Upper lobe of left lung (tissue), 6 donors: ENCODE results near the gene REPS1. TPM values are rescaled to one million over a fixed set of nuclear protein-coding genes. Genes with fewer than 3 reads are reported as not detected.
A peak's percentile ranks its signal among the peaks of the same experiment; 100 is the strongest.

Experiments used
- ATAC-seq, 2 donors: fragments of 200-7000 bp; cut with Tn5 transposase; one replicate each; pipeline ENCODE4 v1.9.1; 2022; ENCODE audit warnings: mild to moderate bottlenecking in 2 of 2, moderate library complexity in 2 of 2; ENCODE audit not compliant: low FRiP score in 2 of 2
- DNase-seq, 2 donors: peaks; one replicate each; pipeline ENCODE4 v3.0.0-alpha.2; 2019 to 2020
- H3K27ac ChIP-seq, 4 donors: fragments of 200-600 bp; sonication (generic); one replicate each; pipeline ENCODE4 v1.5.1; 2016 to 2019
- H3K27me3 ChIP-seq, 4 donors: fragments of 200-600 bp; sonication (generic); one replicate each; pipeline ENCODE4 v1.5.1; 2017 to 2019
- H3K36me3 ChIP-seq, 4 donors: fragments of 200-600 bp; sonication (generic); one replicate each; pipeline ENCODE4 v1.5.1; 2016 to 2019
- H3K4me1 ChIP-seq, 4 donors: fragments of 200-600 bp; sonication (generic); one replicate each; pipeline ENCODE4 v1.5.1; 2018 to 2019
- H3K4me3 ChIP-seq, 4 donors: fragments of 200-600 bp; sonication (generic); one replicate each; pipeline ENCODE4 v1.5.1; 2017 to 2019; ENCODE audit warnings: mild to moderate bottlenecking in 2 of 4, moderate library complexity in 1 of 4
- H3K9me3 ChIP-seq, 4 donors: fragments of 200-600 bp; sonication (generic); one replicate each; pipeline ENCODE4 v1.5.1; 2018 to 2019
- CTCF ChIP-seq, 6 experiments: fragments of 450-650 bp in 4 of 6; fragments of 200-600 bp in 2 of 6; sonication (generic) in 2 of 6; IDR thresholded peaks; one replicate each; pipeline ENCODE4 v1.5.1; 2016 to 2019; ENCODE audit warnings: antibody characterized with exemption in 6 of 6
- EP300 ChIP-seq, 4 donors: sonication (generic); formaldehyde crosslinking; IDR thresholded peaks; one replicate each; pipeline ENCODE4 v1.5.1; 2017; ENCODE audit warnings: antibody characterized with exemption in 4 of 4, control low read depth in 2 of 4
- POLR2A ChIP-seq, 4 donors: fragments of 450-650 bp; IDR thresholded peaks; one replicate each; pipeline ENCODE4 v1.5.1; 2016 to 2017; ENCODE audit warnings: antibody characterized with exemption in 4 of 4, mild to moderate bottlenecking in 2 of 4
- POLR2AphosphoS5 ChIP-seq, 2 donors: sonication (generic); formaldehyde crosslinking; IDR thresholded peaks; one replicate each; pipeline ENCODE4 v1.5.1; 2017; ENCODE audit warnings: antibody characterized with exemption in 2 of 2
- WGBS, 2 donors: methylation state at CpG; one replicate each; pipeline ENCODE4 v1.1.5; 2017 to 2018; 5-methylcytosine and 5-hydroxymethylcytosine counted together
- total RNA-seq, 6 donors: library from RNA; depleted of rRNA in 4 of 6; stranded (reverse); fragments of >200 nt in 4 of 6; gene quantifications; one replicate each; pipeline versions ENCODE4 v1.1.0 to v1.2.1, GENCODE V29; 2016 to 2021
- donor health status: DM: no; HTN: no; CAD: no; lungs with moderate emphysema.
- donor health status: DM: no; HTN: yes; CAD: no; lungs with severe emphysema.

REPS1 gene
- total RNA-seq, 6 donors from 2014 or later, result 30.8 to 90.1 (median 38.6) TPM

GRCh38 chr6:138957903-138958302 lies 30.1 kb downstream of the REPS1 start:
- H3K27me3 ChIP-seq, result no peaks in the 10 kb centered on the region
- no peaks in the 10 kb centered on the region for H3K9me3 ChIP-seq
- no peaks in the 10 kb centered on the region for H3K36me3 ChIP-seq
- DNase-seq, result no peak
- no peak for TF ChIP-seq EP300 (IDR thresholded peaks at IDR 0.05)
- no peak for TF ChIP-seq CTCF (IDR thresholded peaks at IDR 0.05)
- TF ChIP-seq POLR2A (IDR thresholded peaks at IDR 0.05), result no peak
- TF ChIP-seq POLR2AphosphoS5 (IDR thresholded peaks at IDR 0.05), result no peak
- peaks cover 6 to 24% (median 17%) of the 10 kb centered on the region in 4 donors for H3K4me1 ChIP-seq
- 25 to 35% methylated on average over 2 of the region's 2 CpGs for WGBS, 2 donors
- H3K27ac ChIP-seq, result no peak overlapping the region
- no peak for ATAC-seq
- H3K4me3 ChIP-seq, result no peak overlapping the region

GRCh38 chr6:138957484-138957883 lies 30.6 kb downstream of the REPS1 start:
- no peak overlapping the region for H3K27ac ChIP-seq
- no peaks in the 10 kb centered on the region for H3K27me3 ChIP-seq
- no peaks in the 10 kb centered on the region for H3K9me3 ChIP-seq
- peaks cover 6 to 24% (median 17%) of the 10 kb centered on the region in 4 donors for H3K4me1 ChIP-seq
- WGBS, 2 donors, result 6 to 10% methylated on average over 2 of the region's 2 CpGs
- peak in 1 of 2 donors; percentile 72 for ATAC-seq
- no peak overlapping the region for H3K4me3 ChIP-seq
- TF ChIP-seq POLR2A (IDR thresholded peaks at IDR 0.05) (no peak), CTCF (IDR thresholded peaks at IDR 0.05) (no peak), POLR2AphosphoS5 (IDR thresholded peaks at IDR 0.05) (no peak), EP300 (IDR thresholded peaks at IDR 0.05) (no peak)
- no peaks in the 10 kb centered on the region for H3K36me3 ChIP-seq
- no peak for DNase-seq

DNA sequence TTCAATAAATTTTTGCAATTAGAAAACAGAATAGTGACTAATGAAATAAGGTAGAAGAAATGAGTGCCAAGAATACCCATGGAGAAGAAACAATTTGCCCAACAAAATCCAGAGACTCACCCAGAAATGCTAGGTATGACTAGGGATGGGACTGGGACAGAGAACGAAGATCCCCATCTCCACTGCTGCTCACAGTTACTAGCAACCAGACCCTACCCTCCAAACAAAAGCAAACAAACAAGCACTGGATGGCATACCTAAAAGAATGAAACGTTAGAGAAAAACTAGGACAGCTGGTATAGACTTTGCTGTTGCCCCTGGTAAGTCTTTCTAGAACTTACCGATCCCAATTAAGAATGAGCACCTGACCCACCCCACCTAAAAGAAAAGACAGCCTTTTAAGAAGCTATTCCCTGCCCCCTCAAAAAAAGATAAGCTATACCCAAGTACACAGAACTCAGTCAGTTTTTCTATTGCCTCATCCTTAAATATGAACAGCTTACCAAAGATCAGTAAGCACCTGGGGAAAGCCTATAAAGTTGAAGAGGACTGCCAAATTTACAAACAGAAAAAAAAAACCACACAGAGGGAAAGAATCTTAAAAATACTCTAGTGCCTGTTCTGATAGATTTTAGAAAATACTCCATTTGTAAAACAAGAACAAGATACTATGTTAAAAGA lies 31.7 kb downstream of the REPS1 start:
- WGBS, 2 donors, result 77 to 86% methylated on average over 3 of the region's 3 CpGs
- TF ChIP-seq EP300 (IDR thresholded peaks at IDR 0.05) (no peak), POLR2AphosphoS5 (IDR thresholded peaks at IDR 0.05) (no peak), POLR2A (IDR thresholded peaks at IDR 0.05) (no peak), CTCF (IDR thresholded peaks at IDR 0.05) (no peak)
- DNase-seq (no peak), ATAC-seq (no peak)
- Histone ChIP-seq H3K27ac (no peak overlapping the region), H3K4me1 (peaks cover 6 to 24% (median 17%) of the 10 kb centered on the region in 4 donors), H3K9me3 (no peaks in the 10 kb centered on the region), H3K4me3 (no peak overlapping the region), H3K36me3 (no peaks in the 10 kb centered on the region), H3K27me3 (no peaks in the 10 kb centered on the region)

DNA sequence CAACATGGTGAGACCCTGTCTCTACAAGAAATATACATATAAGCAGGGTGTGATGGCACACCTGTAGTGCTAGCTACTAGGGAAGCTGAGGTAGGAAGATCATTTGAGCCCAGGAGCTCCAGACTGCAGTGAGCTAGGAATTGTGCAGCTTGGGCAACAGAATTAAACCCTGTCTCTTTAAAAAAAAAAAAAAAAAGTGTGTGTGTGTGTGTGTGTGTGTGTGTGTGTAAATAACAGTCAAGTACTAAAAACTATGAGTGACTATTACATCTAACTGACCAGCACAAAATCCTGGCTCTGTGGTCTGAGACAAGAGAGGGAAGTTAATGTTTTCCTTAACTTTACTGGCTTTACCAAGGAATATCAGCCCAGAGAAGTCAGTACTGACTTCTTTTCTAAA lies 32.8 kb downstream of the REPS1 start:
- no peak for ATAC-seq
- H3K27me3 ChIP-seq, result no peaks in the 10 kb centered on the region

More for the DNA sequence above, 32.8 kb downstream of the REPS1 start:
- Histone ChIP-seq H3K4me3 (no peak overlapping the region), H3K27ac (no peak overlapping the region), H3K9me3 (no peaks in the 10 kb centered on the region), H3K36me3 (no peaks in the 10 kb centered on the region), H3K4me1 (peaks cover 6 to 24% (median 17%) of the 10 kb centered on the region in 4 donors)
- TF ChIP-seq CTCF (IDR thresholded peaks at IDR 0.05) (no peak), EP300 (IDR thresholded peaks at IDR 0.05) (no peak)
- no peak for DNase-seq
